Epithelial cell of esophagus (primary cell): ENCODE results near the gene PDE1A.

Experiments
- DNase-seq: peaks from one replicate; pipeline ENCODE4 v3.0.0; 2010; ENCODE audit warnings: low read depth
- H3K4me3 ChIP-seq: 2 replicates; pipeline ENCODE4 v1.5.1; 2011; ENCODE audit warnings: mild to moderate bottlenecking, low read length, control low read depth
- CTCF ChIP-seq: IDR thresholded peaks from 2 replicates; pipeline ENCODE4 v1.5.1; 2011; ENCODE audit warnings: low read depth, mild to moderate bottlenecking, low read length, control low read depth, inconsistent platforms; ENCODE audit not compliant: insufficient read depth; ENCODE audit errors: missing control alignments

The PDE1A gene

DNA sequence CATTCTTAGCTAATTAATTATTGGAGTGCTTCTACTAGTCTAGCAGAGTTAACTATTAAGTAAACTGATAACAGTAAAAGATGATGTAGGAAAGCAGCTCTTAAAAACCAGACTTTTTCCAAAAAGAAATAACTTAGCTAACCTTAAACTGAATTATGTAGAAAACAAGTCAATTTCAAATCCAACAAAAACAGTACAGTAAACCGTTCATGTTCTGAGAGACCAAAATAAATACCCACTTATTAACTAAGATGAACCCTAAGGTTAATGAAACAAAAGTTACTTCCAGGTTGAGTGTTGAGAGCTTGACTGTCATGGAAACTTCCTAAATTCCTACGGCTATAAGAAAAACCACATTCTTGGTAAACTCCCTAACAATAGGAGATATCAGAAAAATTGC, 260.0 kb downstream of the PDE1A start:
- no peak for TF ChIP-seq CTCF
- no peak for DNase-seq
- no peak overlapping the region for H3K4me3 ChIP-seq

- no peak overlapping the region for H3K4me3 ChIP-seq
- no peak for DNase-seq
- TF ChIP-seq CTCF, result no peak
Observed at GRCh38 chr2:182166406-182166805, 260.4 kb downstream of the PDE1A start.

GRCh38 chr2:182165202-182165601, 261.6 kb downstream of the PDE1A start:
- TF ChIP-seq CTCF, result no peak
- DNase-seq, result peak; percentile 51
- no peak overlapping the region for H3K4me3 ChIP-seq

DNA sequence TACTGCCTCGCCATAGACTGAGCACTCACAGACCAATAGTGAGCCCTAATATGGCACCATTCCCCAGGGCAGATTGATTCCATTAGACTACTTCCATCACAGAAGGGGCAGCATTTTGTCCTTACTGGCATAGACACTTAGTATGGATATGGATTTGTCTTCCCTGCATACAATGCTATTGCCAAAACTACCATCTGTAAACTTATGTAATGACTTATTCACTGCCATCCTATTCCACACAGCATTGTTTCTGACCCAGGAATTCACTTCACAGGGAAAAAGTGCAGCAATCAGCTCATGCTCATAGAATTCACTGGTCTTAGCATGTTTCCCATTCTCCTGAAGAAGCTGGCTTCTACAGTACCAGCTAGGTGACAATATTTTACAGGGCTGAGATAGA, 262.1 kb downstream of the PDE1A start:
- TF ChIP-seq CTCF, result no peak
- H3K4me3 ChIP-seq, result no peak overlapping the region
- DNase-seq, result no peak

DNA sequence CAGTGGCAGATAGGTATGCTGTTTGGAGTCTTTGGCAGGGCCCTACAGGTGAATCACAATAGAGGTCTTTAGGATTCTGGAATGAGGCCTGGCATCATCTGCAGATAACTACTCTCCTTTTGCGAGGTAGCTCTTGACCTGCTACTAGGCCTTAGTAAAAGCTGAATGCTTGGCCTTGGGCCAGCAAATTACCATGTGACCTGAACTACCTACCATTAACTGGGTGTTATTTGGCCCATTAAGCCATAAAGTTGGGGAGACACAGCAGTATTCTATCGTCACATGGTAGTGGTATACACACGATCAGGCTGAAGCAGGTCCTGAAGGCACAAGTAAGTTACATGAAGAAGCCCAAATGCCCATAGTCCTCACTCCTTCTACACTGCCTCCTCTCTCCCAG, 263.0 kb downstream of the PDE1A start:
- no peak for DNase-seq
- TF ChIP-seq CTCF, result no peak
- H3K4me3 ChIP-seq, result no peak overlapping the region

DNA sequence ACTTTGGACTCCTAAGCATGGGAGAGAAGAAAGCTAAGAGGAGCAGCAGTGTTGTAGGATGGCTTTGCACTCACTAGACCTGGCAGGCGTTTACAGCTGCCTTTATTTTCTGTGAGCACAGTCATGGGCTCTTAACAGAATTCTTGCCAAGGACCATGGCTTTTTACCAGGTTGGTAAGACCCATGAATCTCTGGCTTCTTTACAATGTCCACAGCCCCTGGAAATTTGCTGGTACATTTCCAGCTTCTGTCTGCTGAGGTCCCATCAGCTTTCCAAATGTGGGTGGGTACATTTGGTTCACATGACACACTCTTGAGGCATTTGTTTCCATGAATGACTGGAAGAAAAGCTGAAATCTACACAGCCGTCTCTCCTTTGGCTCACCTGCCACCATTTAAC, 278.5 kb downstream of the PDE1A start:
- no peak for TF ChIP-seq CTCF
- H3K4me3 ChIP-seq, result no peak overlapping the region
- DNase-seq, result peak; percentile 17

DNA sequence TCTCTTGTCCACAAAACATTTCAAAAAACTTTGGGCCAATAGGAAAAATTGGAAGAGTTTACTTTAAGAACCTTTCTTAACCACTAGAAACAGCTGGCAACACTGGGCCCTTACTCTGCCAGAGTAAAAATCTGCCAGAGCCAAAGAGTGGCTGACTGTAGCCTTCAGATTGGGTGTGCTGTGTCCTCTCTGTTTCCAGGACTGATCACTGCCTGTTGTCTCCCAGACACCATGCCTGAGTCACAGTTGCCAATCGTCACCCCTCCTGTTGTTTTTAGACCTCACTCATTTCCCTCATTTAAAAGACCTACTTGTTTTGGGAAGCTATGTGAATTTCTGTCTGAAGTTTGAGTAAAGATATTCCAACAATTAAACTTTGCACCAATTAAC, 282.1 kb downstream of the PDE1A start:
- TF ChIP-seq CTCF, result no peak

More for the DNA sequence above, 282.1 kb downstream of the PDE1A start:
- H3K4me3 ChIP-seq, result no peak overlapping the region
- peak; percentile 11 for DNase-seq
